MM.1S (cell line): Measurements from ENCODE around the gene ZFP30.

ENCODE experiments used
- CTCF ChIP-seq: fragments of 300-600 bp; sonication (generic); IDR thresholded peaks from 2 replicates; pipeline ENCODE4 v1.5.1; 2016; ENCODE audit warnings: antibody characterized with exemption, low read length, mixed read lengths
- EZH2 ChIP-seq: fragments of 300-600 bp; sonication (generic); optimal IDR thresholded peaks from 2 replicates; pipeline ENCODE3; 2017; ENCODE audit warnings: low read depth, mild to moderate bottlenecking, antibody characterized with exemption, low read length, mixed read lengths

DNA sequence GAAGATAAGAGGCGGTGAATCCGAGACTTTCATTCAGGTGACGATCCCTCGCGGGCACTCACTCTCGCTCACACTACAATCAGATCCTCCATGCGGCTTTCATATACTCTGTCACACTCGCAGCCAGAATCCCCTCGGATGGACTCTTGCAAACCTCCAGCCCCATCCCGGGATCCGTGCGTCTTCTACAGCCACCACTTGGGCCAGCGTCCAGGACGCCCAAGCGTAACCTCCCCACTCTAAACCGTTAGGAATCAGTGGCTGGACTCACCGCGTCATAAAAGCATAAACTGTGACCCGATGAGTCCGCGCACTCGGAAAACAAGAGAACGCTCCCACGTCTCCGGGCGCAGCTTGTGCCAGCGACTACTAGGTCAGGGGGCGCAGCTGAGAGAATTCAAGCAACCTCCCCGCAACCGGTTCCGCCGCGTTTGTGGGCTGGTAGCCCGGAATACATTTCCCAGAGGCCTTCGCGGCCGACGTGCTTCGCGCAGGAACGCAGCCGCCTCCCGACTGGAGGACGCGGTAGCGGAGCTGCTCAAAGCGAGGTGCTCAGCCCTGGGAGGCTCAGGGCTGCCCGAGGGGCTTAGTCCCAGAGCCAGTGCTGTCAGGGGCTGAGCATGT lies 36.7 kb upstream of the ZFP30 start:
- TF ChIP-seq CTCF (no peak), EZH2 (no peak)
